D721Med (cell line): ENCODE data around the gene ACAP1.
"Not testable (repeated sequence)": the region's sequence is repeated elsewhere in the genome, so short reads cannot be mapped to it uniquely, and the experiment has no call there.

Experiments
- DNase-seq: peaks from one replicate; pipeline ENCODE4 v3.0.0; 2011; ENCODE audit warnings: low spot score; ENCODE audit not compliant: insufficient read length
- FAIRE-seq: peaks from 2 replicates; lab custom pipeline; 2011; peaks lifted over from hg19 to GRCh38; lab: Jason Lieb, UNC
- TF ChIP-seq, protein P1 (sequence below): IDR thresholded peaks from 2 replicates; pipeline ENCODE4 v1.5.1; 2012; ENCODE audit warnings: mild to moderate bottlenecking, control low read depth; ENCODE audit not compliant: insufficient read depth; ENCODE audit errors: missing control alignments

The ACAP1 gene

GRCh38 chr17:7332111-7332510 is 4.2 kb upstream of the ACAP1 start:
- TF ChIP-seq, protein P1, sequence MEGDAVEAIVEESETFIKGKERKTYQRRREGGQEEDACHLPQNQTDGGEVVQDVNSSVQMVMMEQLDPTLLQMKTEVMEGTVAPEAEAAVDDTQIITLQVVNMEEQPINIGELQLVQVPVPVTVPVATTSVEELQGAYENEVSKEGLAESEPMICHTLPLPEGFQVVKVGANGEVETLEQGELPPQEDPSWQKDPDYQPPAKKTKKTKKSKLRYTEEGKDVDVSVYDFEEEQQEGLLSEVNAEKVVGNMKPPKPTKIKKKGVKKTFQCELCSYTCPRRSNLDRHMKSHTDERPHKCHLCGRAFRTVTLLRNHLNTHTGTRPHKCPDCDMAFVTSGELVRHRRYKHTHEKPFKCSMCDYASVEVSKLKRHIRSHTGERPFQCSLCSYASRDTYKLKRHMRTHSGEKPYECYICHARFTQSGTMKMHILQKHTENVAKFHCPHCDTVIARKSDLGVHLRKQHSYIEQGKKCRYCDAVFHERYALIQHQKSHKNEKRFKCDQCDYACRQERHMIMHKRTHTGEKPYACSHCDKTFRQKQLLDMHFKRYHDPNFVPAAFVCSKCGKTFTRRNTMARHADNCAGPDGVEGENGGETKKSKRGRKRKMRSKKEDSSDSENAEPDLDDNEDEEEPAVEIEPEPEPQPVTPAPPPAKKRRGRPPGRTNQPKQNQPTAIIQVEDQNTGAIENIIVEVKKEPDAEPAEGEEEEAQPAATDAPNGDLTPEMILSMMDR: no peak
- no peak for FAIRE-seq

GRCh38 chr17:7332600-7333069 is 3.7 kb upstream of the ACAP1 start:
- not testable (repeated sequence) for FAIRE-seq, DNase-seq

More at GRCh38 chr17:7332111-7332510, 4.2 kb upstream of the ACAP1 start:
- DNase-seq: no peak

- FAIRE-seq: no peak
- no peak for DNase-seq
- TF ChIP-seq, protein P1: no peak
Measured at GRCh38 chr17:7334938-7335538, 1.3 kb upstream of the ACAP1 start.

GRCh38 chr17:7335765-7336164 is 564 bp upstream of the ACAP1 start:
- DNase-seq, FAIRE-seq: not testable (repeated sequence)

GRCh38 chr17:7337600-7337999 is 1.3 kb downstream of the ACAP1 start:
- FAIRE-seq, DNase-seq: not testable (repeated sequence)

DNA sequence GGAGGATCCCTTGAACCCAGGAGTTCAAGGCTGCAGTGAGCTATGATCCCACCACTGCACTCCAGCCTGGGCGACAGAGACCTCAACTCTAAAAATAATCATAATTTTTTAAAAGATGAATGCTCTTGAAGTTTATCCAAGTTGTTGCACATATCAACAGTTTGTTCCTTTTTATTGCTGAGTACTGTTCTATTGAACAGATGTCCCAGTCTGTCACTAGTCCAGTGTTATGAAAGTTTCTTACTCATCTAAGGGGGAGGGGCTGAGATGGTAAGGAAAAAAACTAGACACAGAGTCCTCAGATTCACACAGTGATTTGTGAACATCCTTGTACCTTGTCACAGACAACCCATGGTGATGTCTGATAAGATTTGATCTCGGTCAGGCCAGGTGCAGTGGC is 3.9 kb downstream of the ACAP1 start:
- FAIRE-seq (no peak), DNase-seq (no peak)
- TF ChIP-seq, protein P1: no peak

GRCh38 chr17:7341842-7342241 is 5.5 kb downstream of the ACAP1 start:
- FAIRE-seq (no peak), DNase-seq (no peak)
- TF ChIP-seq, protein P1: no peak

- TF ChIP-seq, protein P1: no peak
- FAIRE-seq (no peak), DNase-seq (no peak)
Measured at GRCh38 chr17:7343250-7343649, 6.9 kb downstream of the ACAP1 start.
